ENCODE results near the gene CCDC69. TPM values are rescaled to one million over a fixed set of nuclear protein-coding genes. Genes with fewer than 3 reads are reported as not detected.

The CCDC69 gene
- total and polyA plus RNA-seq, 3 donors from 2014 or later, result 37.6 to 65.3 (median 40.8) TPM

DNA sequence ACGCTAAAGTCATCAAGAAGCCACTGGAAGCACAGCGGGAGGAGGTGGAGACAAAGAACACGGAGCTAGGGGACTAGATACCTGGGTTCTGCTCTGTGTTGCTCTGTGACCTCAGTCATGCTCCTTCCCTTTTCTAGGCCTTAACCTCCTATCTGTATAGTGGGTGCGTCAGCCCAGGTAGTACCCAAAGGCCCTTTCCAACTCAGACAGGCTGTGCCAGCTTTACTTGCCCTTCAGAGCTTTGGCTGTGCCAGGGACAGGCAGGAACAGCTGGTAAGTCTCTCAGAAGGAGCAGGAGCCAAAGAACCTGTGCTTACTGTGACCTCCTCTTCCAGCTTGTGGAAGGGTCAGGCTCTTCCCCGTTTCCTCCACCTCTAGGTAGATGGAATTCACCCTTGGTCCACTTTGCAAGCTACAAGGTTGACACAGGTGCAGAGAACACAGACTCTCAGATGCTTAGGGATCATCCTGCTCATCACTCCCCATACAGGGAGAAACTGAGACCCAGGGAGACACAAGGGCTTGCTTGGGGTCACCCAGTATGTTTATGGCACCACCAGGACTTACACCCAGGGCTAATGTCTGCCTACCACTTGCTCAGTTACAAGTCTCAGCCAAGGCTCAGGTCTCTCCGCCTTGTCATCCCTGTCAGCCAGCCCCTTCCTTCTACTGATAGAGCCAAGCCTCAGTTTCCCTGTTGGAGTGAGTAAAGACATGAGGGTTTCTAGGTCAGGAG is 1.7 kb downstream of the CCDC69 start:
- peak overlapping the region in 1 of 2 donors; percentile 71 for H3K27ac ChIP-seq
- no peaks in the 10 kb centered on the region for H3K9me3 ChIP-seq
- H3K4me3 ChIP-seq, result no peak overlapping the region
- WGBS, 2 donors, result 74 to 77% methylated on average over 6 of the region's 6 CpGs
- no peaks in the 10 kb centered on the region for H3K36me3 ChIP-seq (ENCODE audit: low read depth, missing control alignments)
- TF ChIP-seq, protein P1, sequence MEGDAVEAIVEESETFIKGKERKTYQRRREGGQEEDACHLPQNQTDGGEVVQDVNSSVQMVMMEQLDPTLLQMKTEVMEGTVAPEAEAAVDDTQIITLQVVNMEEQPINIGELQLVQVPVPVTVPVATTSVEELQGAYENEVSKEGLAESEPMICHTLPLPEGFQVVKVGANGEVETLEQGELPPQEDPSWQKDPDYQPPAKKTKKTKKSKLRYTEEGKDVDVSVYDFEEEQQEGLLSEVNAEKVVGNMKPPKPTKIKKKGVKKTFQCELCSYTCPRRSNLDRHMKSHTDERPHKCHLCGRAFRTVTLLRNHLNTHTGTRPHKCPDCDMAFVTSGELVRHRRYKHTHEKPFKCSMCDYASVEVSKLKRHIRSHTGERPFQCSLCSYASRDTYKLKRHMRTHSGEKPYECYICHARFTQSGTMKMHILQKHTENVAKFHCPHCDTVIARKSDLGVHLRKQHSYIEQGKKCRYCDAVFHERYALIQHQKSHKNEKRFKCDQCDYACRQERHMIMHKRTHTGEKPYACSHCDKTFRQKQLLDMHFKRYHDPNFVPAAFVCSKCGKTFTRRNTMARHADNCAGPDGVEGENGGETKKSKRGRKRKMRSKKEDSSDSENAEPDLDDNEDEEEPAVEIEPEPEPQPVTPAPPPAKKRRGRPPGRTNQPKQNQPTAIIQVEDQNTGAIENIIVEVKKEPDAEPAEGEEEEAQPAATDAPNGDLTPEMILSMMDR (IDR thresholded peaks at IDR 0.05), result no peak
- no peak for TF ChIP-seq POLR2A (IDR thresholded peaks at IDR 0.05)
- no peak for DNase-seq
- no peaks in the 10 kb centered on the region for H3K27me3 ChIP-seq
- peaks cover 5% of the 10 kb centered on the region for H3K4me1 ChIP-seq
- intact Hi-C loops (cut with DNase I; ENCODE audit: low total_unique reads), result no loop called here

- Histone ChIP-seq H3K4me3 (no peak overlapping the region), H3K4me1 (peaks cover 5% of the 10 kb centered on the region), H3K27ac (no peak overlapping the region), H3K36me3 (ENCODE audit: low read depth, missing control alignments) (no peaks in the 10 kb centered on the region), H3K27me3 (no peaks in the 10 kb centered on the region), H3K9me3 (no peaks in the 10 kb centered on the region)
- 77 to 85% methylated on average over 3 of the region's 3 CpGs for WGBS, 2 donors
- TF ChIP-seq, protein P1 (IDR thresholded peaks at IDR 0.05), result no peak
- TF ChIP-seq POLR2A (IDR thresholded peaks at IDR 0.05), result no peak
- intact Hi-C loops (cut with DNase I; ENCODE audit: low total_unique reads), result no loop called here
- DNase-seq, result no peak
These were observed 2.3 kb downstream of the CCDC69 start for GRCh38 chr5:151221574-151221973.

GRCh38 chr5:151219789-151220188 is 4.1 kb downstream of the CCDC69 start:
- Histone ChIP-seq H3K27ac (peak overlapping the region in 1 of 2 donors; percentile 7), H3K9me3 (no peaks in the 10 kb centered on the region), H3K27me3 (no peaks in the 10 kb centered on the region), H3K36me3 (ENCODE audit: low read depth, missing control alignments) (no peaks in the 10 kb centered on the region), H3K4me1 (peaks cover 9% of the 10 kb centered on the region), H3K4me3 (no peak overlapping the region)
- peak; percentile 28 for DNase-seq
- 72 to 81% methylated on average over 7 of the region's 7 CpGs for WGBS, 2 donors
- intact Hi-C loops (cut with DNase I; ENCODE audit: low total_unique reads), result no loop called here
- TF ChIP-seq, protein P1 (IDR thresholded peaks at IDR 0.05), result peak in 1 of 3 experiments; percentile 26
- no peak for TF ChIP-seq POLR2A (IDR thresholded peaks at IDR 0.05)

- Histone ChIP-seq H3K9me3 (no peaks in the 10 kb centered on the region), H3K4me3 (no peak overlapping the region), H3K27me3 (no peaks in the 10 kb centered on the region), H3K27ac (no peak overlapping the region), H3K4me1 (peaks cover 9% of the 10 kb centered on the region), H3K36me3 (ENCODE audit: low read depth, missing control alignments) (no peaks in the 10 kb centered on the region)
- intact Hi-C loops (cut with DNase I; ENCODE audit: low total_unique reads), result no loop called here
- 87 to 93% methylated on average over 8 to 9 of the region's 9 CpGs for WGBS, 2 donors
- TF ChIP-seq, protein P1 (IDR thresholded peaks at IDR 0.05), result no peak
- TF ChIP-seq POLR2A (IDR thresholded peaks at IDR 0.05), result no peak
- no peak for DNase-seq
These were observed 4.8 kb downstream of the CCDC69 start for GRCh38 chr5:151219138-151219537.

- peaks cover 11% of the 10 kb centered on the region for H3K4me1 ChIP-seq
- intact Hi-C loops (cut with DNase I; ENCODE audit: low total_unique reads), result no loop called here
- no peak overlapping the region for H3K27ac ChIP-seq
- H3K9me3 ChIP-seq, result no peaks in the 10 kb centered on the region
- H3K27me3 ChIP-seq, result no peaks in the 10 kb centered on the region
- WGBS, 2 donors, result 74 to 76% methylated on average over 6 of the region's 6 CpGs
- H3K36me3 ChIP-seq (ENCODE audit: low read depth, missing control alignments), result no peaks in the 10 kb centered on the region
- no peak overlapping the region for H3K4me3 ChIP-seq
- DNase-seq, result no peak
- TF ChIP-seq, protein P1 (IDR thresholded peaks at IDR 0.05), result no peak
- no peak for TF ChIP-seq POLR2A (IDR thresholded peaks at IDR 0.05)
These were observed 5.7 kb downstream of the CCDC69 start for GRCh38 chr5:151218177-151218576.
